RPMI8226 (cell line): ENCODE results near the gene PSMG4.

Experiments
- DNase-seq: peaks from one replicate; pipeline ENCODE4 v3.0.0-alpha.2; 2015

The PSMG4 gene

DNA sequence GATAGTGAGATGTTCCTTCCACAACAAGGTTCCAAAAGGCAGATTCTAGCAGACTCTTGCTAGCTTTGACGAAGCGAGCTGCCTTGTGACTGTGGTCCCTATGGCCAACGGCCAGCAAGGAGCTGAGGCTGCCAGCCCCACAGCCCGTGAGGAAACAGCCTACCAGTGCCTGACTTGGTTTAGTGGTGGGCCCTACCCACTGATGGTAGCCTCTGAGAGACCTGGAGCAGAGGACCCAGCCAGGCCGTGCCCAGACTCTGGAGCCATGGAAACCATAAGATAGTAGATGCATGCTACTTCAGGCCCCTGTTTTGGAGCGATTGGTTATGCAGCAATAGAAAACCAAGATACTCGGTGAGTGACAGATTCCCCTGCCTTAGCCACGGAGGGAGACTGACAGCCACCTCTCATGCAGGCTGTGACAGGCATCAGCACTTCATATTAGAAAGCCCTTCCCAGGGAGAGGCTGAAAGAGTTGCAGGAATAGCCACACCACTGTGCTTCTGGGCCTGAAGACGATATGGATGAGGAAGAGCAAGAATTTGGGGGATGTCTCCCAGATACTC is 19.2 kb downstream of the PSMG4 start:
- no peak for DNase-seq

DNA sequence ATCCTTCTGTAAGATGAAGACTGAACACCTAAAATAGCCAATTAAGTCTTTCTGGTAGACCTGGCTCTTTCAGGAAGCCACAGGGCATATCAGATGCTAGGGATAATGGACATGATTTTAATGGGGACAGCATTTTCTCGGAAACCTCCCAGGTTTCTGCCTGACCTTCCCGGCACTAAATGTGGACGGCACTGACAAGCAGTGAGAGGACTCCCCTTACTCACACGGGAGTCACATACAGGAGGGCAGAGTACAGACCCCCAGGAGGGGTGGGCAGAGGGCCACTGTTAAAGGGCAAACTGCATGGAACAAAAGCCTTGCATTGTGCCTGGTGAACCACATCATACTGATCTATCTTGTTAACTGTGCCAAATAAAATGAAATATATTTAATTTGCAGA is 19.9 kb downstream of the PSMG4 start:
- no peak for DNase-seq

- no peak for DNase-seq
These were observed 21.3 kb downstream of the PSMG4 start for GRCh38 chr6:3280091-3280490.

DNA sequence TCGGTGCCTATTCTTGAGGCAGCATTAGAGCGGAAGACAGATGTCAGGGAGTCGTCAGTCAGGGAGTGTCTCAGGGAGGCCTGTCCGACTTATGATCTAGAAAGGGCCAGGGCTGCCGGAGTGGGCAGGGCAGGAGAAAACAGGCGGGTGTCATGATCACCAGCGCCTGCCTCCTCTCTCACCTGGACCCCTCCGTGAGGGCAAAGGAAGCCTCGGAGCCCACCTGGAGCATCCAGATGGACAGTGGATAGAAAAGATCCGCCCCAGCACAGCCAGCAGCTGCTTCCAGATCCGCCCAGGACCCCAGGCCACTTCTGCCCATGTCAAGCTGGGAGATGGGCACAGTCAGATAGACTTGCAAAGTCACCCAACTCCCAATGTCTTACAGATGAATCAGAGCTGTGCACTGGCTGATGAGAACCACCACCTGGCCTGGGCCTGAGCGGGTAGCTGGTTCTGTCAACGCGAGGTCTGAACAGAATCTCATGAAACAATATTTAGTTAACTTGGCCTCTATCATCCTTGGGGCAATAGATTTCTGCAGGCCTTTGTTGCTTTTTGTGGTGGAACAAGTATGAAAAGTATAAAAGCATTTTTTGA is 22.2 kb downstream of the PSMG4 start:
- no peak for DNase-seq

DNA sequence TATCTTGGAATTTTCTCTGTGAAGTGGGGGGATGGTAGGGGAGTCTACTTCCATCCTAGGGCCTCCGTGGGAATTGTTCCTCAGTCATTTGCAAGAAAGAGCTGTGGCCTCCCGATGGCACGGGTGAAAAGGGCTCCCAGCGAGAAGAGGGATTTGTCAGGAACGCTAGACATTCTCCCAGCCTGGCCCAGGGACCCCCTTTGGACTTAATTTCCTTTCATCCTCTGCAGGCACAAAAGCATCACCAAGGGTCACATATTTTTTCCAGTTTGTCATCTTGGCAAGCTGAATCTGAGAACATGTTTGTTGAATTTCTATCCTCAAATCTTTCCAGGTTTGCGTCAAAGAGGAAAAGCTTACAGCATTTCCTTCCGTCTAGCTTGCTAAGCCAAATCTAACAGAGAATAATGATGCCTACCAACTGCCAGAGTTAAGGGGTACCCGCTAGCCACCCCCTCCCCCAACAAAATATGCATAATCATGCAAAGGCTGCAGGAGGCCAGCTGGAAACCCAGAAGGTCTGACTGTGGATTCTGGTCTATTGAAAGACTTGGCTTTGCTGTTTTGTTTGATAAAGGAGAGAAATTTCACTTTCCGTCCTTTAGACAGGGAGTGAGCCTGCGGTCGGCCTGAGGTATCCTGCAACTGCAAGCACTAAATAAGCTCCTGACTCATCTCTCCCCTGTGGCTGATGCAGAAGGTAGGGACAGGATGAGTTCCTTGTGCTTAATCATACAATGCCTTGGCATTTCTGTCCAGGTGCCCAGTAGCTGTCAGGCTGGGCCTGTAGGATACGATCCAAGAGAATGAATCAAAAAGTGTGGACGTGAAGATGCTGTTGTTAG is 23.1 kb downstream of the PSMG4 start:
- DNase-seq, result no peak

DNA sequence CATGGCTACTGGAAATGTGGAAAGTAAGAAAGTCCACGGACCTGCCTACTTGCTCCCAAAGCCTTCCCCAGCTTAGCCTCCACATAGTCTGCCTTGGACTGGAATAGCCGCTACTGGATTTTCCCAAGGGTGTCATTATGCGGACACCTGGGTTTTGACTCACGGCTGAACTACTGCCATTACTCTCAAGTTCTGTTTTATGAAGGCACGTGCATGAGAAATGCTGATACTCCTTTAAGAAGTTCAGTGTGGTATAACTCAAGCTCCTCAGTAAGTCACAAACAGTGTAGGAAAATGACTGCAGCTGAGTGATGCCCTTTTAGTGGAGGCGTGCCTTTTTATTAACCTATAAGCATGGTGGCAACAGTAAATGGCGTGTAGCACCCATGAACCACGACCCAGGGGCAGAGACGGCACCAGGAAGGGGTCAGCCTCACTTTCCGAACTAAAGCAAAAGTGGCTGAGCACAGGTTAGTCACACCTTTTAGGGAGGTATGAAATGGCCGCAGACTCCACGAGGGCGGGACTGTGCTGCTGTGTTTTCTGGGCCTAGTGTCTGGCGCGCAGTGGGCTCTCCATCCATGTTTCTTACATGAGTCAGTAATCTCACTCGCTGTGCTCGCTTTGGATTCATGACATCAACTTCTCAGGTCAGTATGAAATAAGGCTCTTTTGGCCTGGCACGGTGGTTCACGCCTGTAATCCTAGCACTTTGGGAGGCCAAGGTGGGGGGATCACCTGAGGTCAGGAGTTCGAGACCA is 23.9 kb downstream of the PSMG4 start:
- no peak for DNase-seq

DNA sequence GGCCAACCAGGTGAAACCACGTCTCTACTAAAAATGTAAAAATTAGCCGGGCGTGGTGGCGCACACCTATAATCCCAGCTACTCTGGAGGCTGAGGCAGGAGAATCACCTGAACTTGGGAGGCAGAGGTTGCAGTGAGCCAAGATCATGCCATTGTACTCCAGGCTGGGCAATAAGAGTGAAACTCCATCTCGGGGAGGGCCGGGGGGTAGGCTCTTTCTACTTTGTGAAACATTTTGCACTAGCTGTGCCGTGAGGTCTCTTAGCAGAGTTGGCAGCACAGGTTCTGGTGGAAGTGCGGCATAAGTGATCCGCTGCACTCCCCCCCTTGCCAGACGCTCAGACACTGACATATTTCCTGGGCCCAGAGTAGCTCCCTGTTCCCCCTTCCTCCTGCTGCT is 24.5 kb downstream of the PSMG4 start:
- DNase-seq, result no peak

DNA sequence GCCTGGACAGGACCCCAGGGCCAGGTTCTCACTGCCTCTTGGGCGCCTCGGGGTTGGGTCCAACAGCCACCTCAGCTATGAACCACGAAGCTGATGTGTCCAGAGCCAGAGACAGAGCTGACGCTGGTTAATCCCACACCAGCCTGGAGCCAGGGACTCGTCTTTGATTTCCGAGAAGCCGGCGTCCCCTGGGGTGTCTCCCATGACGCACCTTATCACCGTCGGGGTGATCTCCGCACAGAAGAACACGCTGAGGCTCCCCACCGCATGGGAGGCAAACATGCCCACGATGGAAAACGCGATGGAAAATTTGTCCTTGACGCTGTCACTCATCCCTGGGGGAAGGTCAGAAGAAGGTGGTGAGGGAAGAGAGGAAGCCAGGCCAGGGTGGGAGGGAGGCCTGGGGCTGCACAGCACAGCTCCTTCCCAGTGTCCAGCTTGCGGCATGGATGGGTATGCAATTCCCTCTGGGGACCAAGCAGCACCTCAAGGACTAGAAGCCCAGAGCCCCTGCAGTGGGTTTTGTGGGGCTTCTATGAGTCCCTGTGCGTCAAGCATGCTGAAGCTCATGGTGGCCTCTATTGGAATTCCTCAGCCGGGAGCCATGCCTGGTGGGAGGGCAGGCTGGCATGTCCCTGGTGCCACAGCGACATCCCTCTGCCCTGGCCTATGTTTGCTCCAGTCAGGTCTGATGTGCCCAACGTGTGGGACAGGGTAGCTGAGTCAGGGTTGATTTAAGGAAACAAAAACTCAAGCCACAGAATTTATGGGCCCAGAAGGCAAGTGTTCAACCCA is 25.1 kb downstream of the PSMG4 start:
- no peak for DNase-seq

- DNase-seq, result no peak
These were observed 25.7 kb downstream of the PSMG4 start for GRCh38 chr6:3284436-3284876.

GRCh38 chr6:3285049-3285639 is 26.4 kb downstream of the PSMG4 start:
- DNase-seq, result no peak

DNA sequence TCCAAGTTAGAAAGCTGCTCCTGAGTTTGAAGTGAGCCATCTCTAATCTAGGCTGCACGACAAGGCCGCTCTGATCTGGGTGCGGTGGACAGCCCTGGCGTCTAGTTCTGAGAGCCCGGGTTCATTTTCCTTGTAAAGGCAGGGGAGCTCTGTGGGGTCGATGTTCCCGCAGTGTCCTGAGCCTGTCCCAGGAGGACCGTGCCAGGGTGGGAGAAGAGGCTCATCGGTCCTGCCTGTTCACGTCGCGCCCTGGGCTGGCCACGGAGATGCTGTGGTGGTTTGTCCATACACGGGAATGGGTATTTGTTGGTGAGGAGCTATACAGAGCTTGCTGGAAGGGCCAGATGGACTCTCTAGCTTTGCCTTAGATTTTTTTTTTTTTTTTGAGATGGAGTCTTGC is 27.0 kb downstream of the PSMG4 start:
- no peak for DNase-seq

GRCh38 chr6:3286641-3287171 is 28.0 kb downstream of the PSMG4 start:
- DNase-seq, result no peak

DNA sequence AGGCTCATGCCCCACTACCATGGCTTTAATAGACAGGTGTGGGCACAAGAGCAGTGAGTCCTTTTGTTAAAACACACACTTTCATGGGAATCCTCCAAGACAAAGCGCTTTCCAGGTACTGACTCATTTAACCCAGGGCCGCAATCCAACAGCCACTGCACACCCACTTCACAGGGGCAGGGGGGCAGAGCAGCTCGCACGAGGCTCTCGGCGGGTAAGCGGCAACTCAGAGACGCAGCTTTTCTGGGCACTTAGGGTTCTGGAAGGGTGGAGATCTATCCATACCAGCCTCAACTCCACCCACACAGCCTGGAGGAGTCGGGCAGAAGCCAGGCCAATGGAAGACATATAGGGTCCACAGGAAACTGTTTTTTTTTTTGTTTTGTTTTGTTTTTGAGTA is 28.6 kb downstream of the PSMG4 start:
- DNase-seq, result no peak

DNA sequence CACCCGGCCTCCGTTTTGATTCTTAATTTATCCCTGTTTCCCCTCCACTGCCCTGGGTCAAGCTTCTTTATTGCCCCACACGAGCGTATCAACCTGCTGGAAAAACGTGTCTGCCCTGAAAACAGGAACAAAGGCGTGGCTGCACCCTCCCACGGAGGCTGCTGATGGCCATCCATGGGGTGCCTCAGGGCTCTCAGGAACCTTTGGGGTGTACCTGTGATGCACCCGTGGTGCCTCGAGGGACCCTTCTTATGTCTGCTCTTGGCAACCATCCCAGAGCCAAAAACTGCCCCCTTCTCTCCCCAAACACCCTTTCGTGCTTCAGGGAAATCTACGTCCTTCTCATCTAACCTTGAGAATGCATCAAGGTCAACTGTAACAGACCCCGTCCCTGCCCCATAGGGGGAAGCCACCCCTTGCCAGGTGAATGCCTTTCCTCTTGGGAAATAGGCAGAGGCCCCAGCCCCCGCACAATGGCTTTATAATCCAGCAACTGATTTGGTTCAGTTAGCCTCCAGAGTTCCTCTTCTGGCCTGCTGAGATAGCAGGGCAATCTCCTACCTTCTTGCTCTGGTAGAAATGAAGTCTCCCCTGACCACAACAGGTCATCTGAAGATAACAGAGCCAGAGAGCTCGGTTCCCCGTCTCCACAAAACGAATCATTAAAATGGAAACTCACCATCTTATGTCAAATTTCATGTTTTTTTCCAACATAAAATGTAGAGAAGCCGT is 29.4 kb downstream of the PSMG4 start:
- DNase-seq, result no peak

DNA sequence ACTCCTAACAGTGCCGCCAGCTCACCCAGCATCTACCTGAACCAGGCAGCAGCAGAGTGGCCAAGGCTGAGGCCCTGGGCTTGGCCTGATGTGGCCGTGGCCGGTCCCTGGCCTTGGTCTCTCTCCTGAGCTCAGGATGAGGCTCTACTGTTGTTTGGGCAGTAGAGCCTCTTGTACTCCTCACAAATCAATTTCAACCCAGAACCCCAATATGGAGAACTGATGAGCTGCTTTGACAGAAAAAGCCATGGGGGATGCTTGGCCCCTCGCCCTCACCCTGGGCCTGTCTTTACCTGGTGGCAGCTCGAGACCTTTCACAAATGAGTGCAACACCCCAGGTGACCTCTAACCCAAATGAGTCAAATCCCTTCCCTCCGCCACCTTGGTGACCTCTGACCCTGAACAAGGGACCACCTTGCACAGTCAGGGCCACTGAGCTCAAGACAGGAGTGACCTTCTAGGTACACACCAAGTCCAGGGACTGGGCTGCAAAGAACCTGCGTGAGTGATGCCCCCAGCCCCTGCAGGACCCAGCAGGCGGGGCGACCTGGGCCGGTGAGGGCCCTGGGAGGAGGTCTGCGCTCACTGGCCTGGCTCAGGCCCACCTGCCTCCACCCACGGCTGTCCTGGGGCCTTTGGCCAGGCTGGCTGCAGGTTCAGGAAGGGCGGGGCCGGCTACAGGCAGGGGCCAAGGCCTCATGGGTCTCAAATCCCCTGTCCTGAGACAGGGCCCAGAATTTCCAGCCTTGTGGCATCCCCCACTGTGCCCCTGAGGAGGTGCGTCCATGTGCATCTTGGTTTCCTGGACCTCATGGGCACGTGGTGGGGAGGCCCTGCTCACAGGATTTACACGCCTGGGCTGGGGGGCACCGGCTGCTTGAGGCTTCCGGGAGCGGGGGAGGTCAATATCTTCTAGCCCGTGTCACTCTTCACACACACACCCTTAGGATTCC is 30.2 kb downstream of the PSMG4 start:
- no peak for DNase-seq

- DNase-seq, result no peak
These were observed 30.9 kb downstream of the PSMG4 start for GRCh38 chr6:3289664-3290055.

GRCh38 chr6:3290149-3290930 is 31.6 kb downstream of the PSMG4 start:
- DNase-seq, result no peak

DNA sequence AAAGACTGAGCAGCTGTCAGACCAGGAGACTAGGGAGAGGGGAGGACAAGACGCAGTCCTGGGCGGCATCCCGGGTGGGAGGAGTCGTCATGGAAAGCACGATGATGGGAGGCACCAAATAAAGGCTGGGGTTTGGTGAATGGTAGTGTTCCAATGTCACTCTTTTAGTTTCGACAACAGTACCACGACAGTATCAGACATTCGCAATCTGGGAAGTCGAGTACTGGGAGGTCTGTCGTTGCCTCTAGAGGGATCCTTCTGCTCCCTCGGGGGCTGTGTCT is 32.1 kb downstream of the PSMG4 start:
- no peak for DNase-seq

DNA sequence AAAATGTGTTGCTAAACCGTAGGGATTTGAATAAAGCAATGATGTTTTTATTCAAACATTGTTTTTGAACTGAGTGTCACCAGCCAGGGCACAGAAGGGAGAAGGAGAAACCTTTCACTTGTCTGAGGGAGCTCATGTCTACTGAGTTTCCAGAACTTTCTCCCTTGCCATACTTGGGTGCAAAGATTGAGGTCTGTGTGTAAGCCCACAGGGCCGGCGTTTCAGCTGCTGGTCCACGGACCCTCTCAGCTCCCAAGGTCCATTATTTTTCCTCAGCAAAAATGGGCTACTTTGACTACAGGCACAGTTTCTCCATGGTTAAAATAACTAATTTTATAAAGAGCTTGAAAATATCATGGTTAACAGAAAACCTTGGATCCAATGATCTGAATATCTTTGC is 32.6 kb downstream of the PSMG4 start:
- DNase-seq, result no peak

- no peak for DNase-seq
These were observed 33.2 kb downstream of the PSMG4 start for GRCh38 chr6:3291987-3292386.
